Common myeloid progenitor, CD34-positive (primary cell): ENCODE measurements around the gene TNP2.

ENCODE experiments used
- CTCF ChIA-PET: fragments of 350-600 bp; sonication (Branson Sonifier 250); formaldehyde crosslinking; loops from one replicate; lab custom pipeline; 2021; ENCODE audit warnings: antibody characterized with exemption; lab: Charles Lee
- POLR2A ChIA-PET: fragments of 350-600 bp; sonication (Branson Sonifier 250); formaldehyde crosslinking; loops from one replicate; lab custom pipeline; 2021; ENCODE audit warnings: antibody characterized with exemption; lab: Charles Lee
- DNase-seq, 3 donors: peaks; one replicate each; pipeline versions ENCODE4 v3.0.0 to v3.0.0-alpha.2; 2013
- H3K27ac ChIP-seq, 2 experiments: 1 replicate in 1 of 2; 2 replicates in 1 of 2; pipeline ENCODE4 v1.7.0; 2013; ENCODE audit warnings: inconsistent platforms in 2 of 2, low read length in 2 of 2, mild to moderate bottlenecking in 2 of 2, low read depth in 1 of 2, moderate library complexity in 1 of 2; ENCODE audit not compliant: severe bottlenecking in 2 of 2, insufficient read depth in 1 of 2, poor library complexity in 1 of 2
- H3K27me3 ChIP-seq, 5 experiments: replicated peaks in 2 of 5; 1 replicate in 3 of 5; 2 replicates in 2 of 5; pipeline versions ENCODE4 v1.6.1 to v1.7.0; 2013; ENCODE audit warnings: low read length in 4 of 5, mild to moderate bottlenecking in 2 of 5, moderate library complexity in 2 of 5, inconsistent platforms in 1 of 5; ENCODE audit not compliant: insufficient read depth in 5 of 5, control insufficient read depth in 4 of 5
- H3K36me3 ChIP-seq, 4 experiments: 1 replicate in 2 of 4; 2 replicates in 2 of 4; pipeline versions ENCODE4 v1.6.1 to v1.7.0; 2013; ENCODE audit warnings: low read length in 3 of 4, control low read depth in 1 of 4, mild to moderate bottlenecking in 1 of 4; ENCODE audit not compliant: control insufficient read depth in 4 of 4, insufficient read depth in 4 of 4
- H3K4me1 ChIP-seq, 4 experiments: 1 replicate in 3 of 4; 2 replicates in 1 of 4; pipeline versions ENCODE4 v1.6.1 to v1.7.1; 2013; ENCODE audit warnings: low read length in 3 of 4, mild to moderate bottlenecking in 3 of 4, control low read depth in 1 of 4, inconsistent platforms in 1 of 4, moderate library complexity in 1 of 4; ENCODE audit not compliant: control insufficient read depth in 4 of 4, insufficient read depth in 4 of 4; ENCODE audit errors: control extremely low read depth in 1 of 4
- H3K4me3 ChIP-seq, 7 experiments: 1 replicate in 4 of 7; 2 replicates in 3 of 7; pipeline versions ENCODE4 v1.5.1 to v1.7.0; 2013; ENCODE audit warnings: mild to moderate bottlenecking in 7 of 7, low read length in 6 of 7, moderate library complexity in 6 of 7, inconsistent platforms in 2 of 7, low read depth in 2 of 7, control low read depth in 1 of 7; ENCODE audit not compliant: insufficient read depth in 4 of 7, control insufficient read depth in 1 of 7; ENCODE audit errors: extremely low read depth in 1 of 7
- H3K9me3 ChIP-seq, 5 experiments: 1 replicate in 4 of 5; 2 replicates in 1 of 5; pipeline versions ENCODE4 v1.6.1 to v1.7.1; 2013; ENCODE audit warnings: low read length in 4 of 5, mild to moderate bottlenecking in 2 of 5, inconsistent platforms in 1 of 5, low read depth in 1 of 5, moderate library complexity in 1 of 5; ENCODE audit not compliant: control insufficient read depth in 4 of 5, insufficient read depth in 2 of 5; ENCODE audit errors: control extremely low read depth in 1 of 5
- WGBS: methylation state at CpG from one replicate; pipeline ENCODE4 v1.1.5; 2013; ENCODE audit not compliant: insufficient coverage; 5-methylcytosine and 5-hydroxymethylcytosine counted together

TNP2 gene

DNA sequence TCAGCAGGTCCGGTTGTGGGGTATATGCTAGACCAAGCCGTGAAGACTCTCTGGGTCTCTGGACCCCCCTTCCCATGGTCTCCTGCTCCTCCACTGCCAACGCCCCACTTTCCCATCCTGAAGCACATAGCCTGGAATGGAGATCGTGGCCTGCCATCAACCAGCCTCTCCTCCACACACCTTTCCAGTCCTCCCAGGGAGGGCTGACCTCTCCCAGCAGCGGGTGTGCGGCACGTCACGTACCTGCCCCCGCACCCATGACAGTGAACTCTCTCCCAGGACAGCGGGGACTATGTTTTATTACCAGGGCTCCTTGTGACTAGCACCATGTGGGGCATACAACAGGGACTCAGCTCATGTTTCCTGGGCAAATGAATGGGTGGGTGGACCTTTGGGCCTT, 2.5 kb upstream of the TNP2 start:
- Histone ChIP-seq H3K4me3 (no peak overlapping the region), H3K4me1 (no peaks in the 10 kb centered on the region), H3K9me3 (no peaks in the 10 kb centered on the region), H3K36me3 (no peaks in the 10 kb centered on the region), H3K27ac (no peak overlapping the region), H3K27me3 (no peaks in the 10 kb centered on the region)
- no peak for DNase-seq
- ChIA-PET POLR2A (no interaction called here), CTCF (interaction anchor here (1.0 to 7.4 kb wide), 3 partner anchors 8 to 26 kb away, joined by 4 to 39 read pairs (median 4); partner anchors contain the start of gene SOCS1)
- WGBS, result 97% methylated on average over 10 of the region's 10 CpGs

- ChIA-PET POLR2A (no interaction called here), CTCF (interaction anchor here (1.0 to 7.4 kb wide), 5 partner anchors 13 to 100 kb away, joined by 3 to 39 read pairs (median 4); partner anchors contain the start of gene SOCS1)
- DNase-seq, result no peak
- no peak overlapping the region for H3K27ac ChIP-seq
- WGBS, result 100% methylated on average over 1 of the region's 2 CpGs
- H3K4me3 ChIP-seq, result no peak overlapping the region
- H3K9me3 ChIP-seq, result no peaks in the 10 kb centered on the region
- H3K36me3 ChIP-seq, result no peaks in the 10 kb centered on the region
- H3K4me1 ChIP-seq, result no peaks in the 10 kb centered on the region
- no peaks in the 10 kb centered on the region for H3K27me3 ChIP-seq
Observed at GRCh38 chr16:11270602-11271162, 1.6 kb upstream of the TNP2 start.

DNA sequence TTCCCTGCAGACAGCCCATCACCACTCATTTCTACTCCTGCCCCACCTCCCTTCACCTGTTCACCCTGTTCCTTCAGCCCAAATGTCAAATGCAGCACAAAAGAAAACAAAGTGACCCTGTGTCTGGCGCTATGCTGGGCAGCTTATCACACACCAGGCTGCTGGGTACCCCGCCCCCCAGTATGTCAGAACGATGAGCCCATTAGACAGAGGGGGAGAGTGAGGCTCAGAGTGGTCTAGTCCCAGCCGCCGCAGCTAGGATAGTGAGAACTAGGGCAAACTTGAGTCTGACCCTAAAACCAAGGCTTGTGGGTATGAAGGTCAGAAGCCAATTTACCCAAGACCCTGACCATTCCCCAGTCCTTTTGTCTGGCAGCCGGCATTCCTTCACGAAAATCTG, 4.0 kb downstream of the TNP2 start:
- CTCF ChIA-PET, result no interaction called here
- 96% methylated on average over 6 of the region's 7 CpGs for WGBS
- no peaks in the 10 kb centered on the region for H3K9me3 ChIP-seq
- H3K27me3 ChIP-seq, result no peaks in the 10 kb centered on the region
- no peaks in the 10 kb centered on the region for H3K36me3 ChIP-seq
- POLR2A ChIA-PET, result no interaction called here
- peaks cover 0 to 16% (median 9%) of the 10 kb centered on the region in 4 experiments for H3K4me1 ChIP-seq
- no peak overlapping the region for H3K27ac ChIP-seq
- no peak for DNase-seq
- H3K4me3 ChIP-seq, result no peak overlapping the region

DNA sequence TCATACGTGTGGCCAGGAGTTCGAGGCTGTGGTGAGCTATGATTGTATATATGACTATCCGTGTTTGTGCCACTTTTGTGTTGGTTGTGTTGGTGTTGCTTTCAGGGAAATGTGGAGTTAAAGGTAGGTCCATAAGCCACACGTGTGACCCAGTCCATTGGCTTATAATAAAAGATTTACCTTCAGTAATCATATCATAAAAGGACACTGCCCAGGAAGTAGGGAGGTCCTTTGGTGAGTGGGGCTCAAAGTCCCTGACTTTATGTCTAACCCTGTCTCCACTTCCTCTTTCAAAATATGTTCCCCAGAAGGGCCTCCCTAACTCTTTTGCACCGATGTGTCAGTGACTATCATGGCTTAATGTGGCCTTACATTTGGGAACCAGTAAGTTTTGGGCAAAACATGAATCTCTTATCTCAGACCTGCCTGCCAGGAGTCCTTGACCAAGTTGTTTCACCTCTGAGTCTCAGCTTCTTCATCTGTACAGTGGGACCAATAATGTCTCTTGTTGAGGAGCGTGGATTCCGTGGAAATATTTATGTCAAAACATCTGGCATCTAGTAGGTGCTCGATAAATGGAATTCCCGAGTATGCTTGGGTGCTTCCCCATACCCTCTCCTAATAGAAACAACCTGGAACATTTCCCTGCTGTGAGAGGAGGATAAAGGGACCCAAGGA, 4.8 kb downstream of the TNP2 start:
- no peaks in the 10 kb centered on the region for H3K27me3 ChIP-seq
- POLR2A ChIA-PET, result interaction anchor here (0.9 kb wide), 1 partner anchor 34 kb away, joined by 3 read pairs; no protein-coding TSS in a partner anchor

GRCh38 chr16:11263737-11264136, 5.4 kb downstream of the TNP2 start:
- WGBS, result 0% methylated on average over 3 of the region's 4 CpGs
- no peaks in the 10 kb centered on the region for H3K36me3 ChIP-seq
- DNase-seq, result peak; percentile 62 to 92 (median 88)
- H3K27me3 ChIP-seq, result no peaks in the 10 kb centered on the region
- ChIA-PET CTCF (interaction anchor here (1.0 to 1.3 kb wide), 6 partner anchors 8 to 300 kb away, joined by 3 to 7 read pairs (median 4); no protein-coding TSS in a partner anchor), POLR2A (interaction anchor here (0.9 kb wide), 1 partner anchor 34 kb away, joined by 3 read pairs; no protein-coding TSS in a partner anchor)
- peaks cover 5 to 23% (median 17%) of the 10 kb centered on the region in 4 experiments for H3K4me1 ChIP-seq
- no peak overlapping the region for H3K4me3 ChIP-seq
- no peak overlapping the region for H3K27ac ChIP-seq
- no peaks in the 10 kb centered on the region for H3K9me3 ChIP-seq

More for the DNA sequence above, 4.8 kb downstream of the TNP2 start:
- 74% methylated on average over 4 of the region's 9 CpGs for WGBS
- CTCF ChIA-PET, result interaction anchor here (1.0 to 1.3 kb wide), 6 partner anchors 8 to 301 kb away, joined by 3 to 7 read pairs (median 4); no protein-coding TSS in a partner anchor
- DNase-seq, result peak in 2 of 3 donors; percentile 55 to 60
- Histone ChIP-seq H3K27ac (no peak overlapping the region), H3K4me3 (no peak overlapping the region), H3K36me3 (no peaks in the 10 kb centered on the region), H3K9me3 (no peaks in the 10 kb centered on the region), H3K4me1 (peaks cover under 1 to 18% (median 11%) of the 10 kb centered on the region in 4 experiments)

DNA sequence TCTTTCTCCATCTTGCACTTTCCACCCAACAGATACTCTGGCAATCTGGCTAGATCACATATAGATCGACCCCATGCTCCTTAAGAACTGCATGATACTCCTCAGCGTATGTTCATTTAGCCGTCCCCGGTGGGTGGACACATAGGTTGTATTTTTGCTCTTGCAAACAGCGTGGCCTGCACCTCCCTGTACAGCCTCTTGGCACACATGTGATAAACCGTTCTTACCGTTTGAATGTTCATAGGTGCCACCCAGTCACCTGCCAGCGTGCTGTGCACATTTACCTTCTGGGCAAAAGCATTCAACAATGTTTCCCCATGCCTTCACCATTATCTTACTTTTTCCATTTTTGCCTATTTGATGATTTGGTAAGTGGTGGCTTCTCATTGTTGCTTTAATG, 6.2 kb downstream of the TNP2 start:
- peaks cover 5 to 31% (median 22%) of the 10 kb centered on the region in 4 experiments for H3K4me1 ChIP-seq
- WGBS, result 92% methylated on average over 7 of the region's 8 CpGs
- DNase-seq, result no peak
- H3K36me3 ChIP-seq, result no peaks in the 10 kb centered on the region
- CTCF ChIA-PET, result interaction anchor here (1.0 to 8.0 kb wide), 6 partner anchors 9 to 299 kb away, joined by 3 to 76 read pairs (median 4); no protein-coding TSS in a partner anchor
- POLR2A ChIA-PET, result no interaction called here
- no peaks in the 10 kb centered on the region for H3K9me3 ChIP-seq
- H3K27ac ChIP-seq, result no peak overlapping the region
- H3K27me3 ChIP-seq, result no peaks in the 10 kb centered on the region
- H3K4me3 ChIP-seq, result no peak overlapping the region

GRCh38 chr16:11260596-11260966, 8.5 kb downstream of the TNP2 start:
- no peak for DNase-seq
- Histone ChIP-seq H3K9me3 (no peaks in the 10 kb centered on the region), H3K4me3 (no peak overlapping the region), H3K27ac (no peak overlapping the region), H3K27me3 (no peaks in the 10 kb centered on the region), H3K36me3 (no peaks in the 10 kb centered on the region), H3K4me1 (peaks cover 5 to 47% (median 37%) of the 10 kb centered on the region in 4 experiments)
- POLR2A ChIA-PET, result no interaction called here
- 100% methylated on average over 3 of the region's 3 CpGs for WGBS
- CTCF ChIA-PET, result interaction anchor here (0.8 to 8.0 kb wide), 6 partner anchors 8 to 296 kb away, joined by 3 to 76 read pairs (median 5); partner anchors contain the start of gene TNP2
